ENCODE results near the gene COX15. TPM values are rescaled to one million over a fixed set of nuclear protein-coding genes. Genes with fewer than 3 reads are reported as not detected.

Gene COX15
- polyA plus RNA-seq, 1 donor (not counting 4 experiments of a cell fraction or from before 2014, with no cell fraction given) = 27.1 TPM

DNA sequence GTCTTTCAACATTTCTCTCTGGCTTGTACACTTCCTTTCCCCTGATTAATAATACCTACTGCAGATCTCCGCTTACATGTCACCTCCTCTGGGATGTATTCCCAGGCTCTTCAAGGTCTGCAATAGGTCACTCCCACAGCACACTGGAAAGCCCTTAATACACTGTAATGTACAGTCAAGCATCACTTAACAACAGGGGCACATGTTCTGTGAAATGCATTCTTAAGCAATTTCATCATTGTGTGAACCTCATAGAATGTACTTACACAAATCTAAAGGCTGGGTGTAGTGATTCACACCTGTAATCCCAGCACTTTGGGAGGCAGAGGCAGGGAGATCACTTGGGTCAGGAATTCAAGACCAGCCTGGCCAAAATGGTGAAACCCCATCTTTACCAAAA is 1.9 kb downstream of the COX15 start:
- Histone ChIP-seq H4K20me1 (ENCODE audit: control insufficient read depth, extremely low read depth, insufficient read depth, low read length) (no peaks in the 10 kb centered on the region), H3K27me3 (ENCODE audit: control insufficient read depth, extremely low read depth, insufficient read depth, low read length) (no peaks in the 10 kb centered on the region), H3K4me2 (ENCODE audit: control insufficient read depth, extremely low read depth, insufficient read depth, low read depth, low read length) (no peak overlapping the region), H3K9me1 (ENCODE audit: control insufficient read depth, extremely low read depth, insufficient read depth, low read length) (peaks cover 5% of the 10 kb centered on the region), H3K27ac (ENCODE audit: control insufficient read depth, insufficient read depth, low read length) (peak overlapping the region; percentile 28), H3K9me3 (ENCODE audit: control insufficient read depth, low read depth, low read length) (no peaks in the 10 kb centered on the region), H3K4me1 (ENCODE audit: control insufficient read depth, extremely low read depth, insufficient read depth, low read length) (peaks cover 19% of the 10 kb centered on the region), H2AFZ (ENCODE audit: control insufficient read depth, low read length) (no peak overlapping the region), H3K9ac (ENCODE audit: control insufficient read depth, extremely low read depth, insufficient read depth, low read length) (no peak overlapping the region), H3K36me3 (ENCODE audit: control insufficient read depth in 2 of 2, extremely low read depth in 1 of 2, insufficient read depth in 2 of 2, low read length in 2 of 2) (peaks cover 9 to 13% of the 10 kb centered on the region in 2 experiments), H3K79me2 (ENCODE audit: control insufficient read depth, insufficient read depth, low read length) (peaks cover 20% of the 10 kb centered on the region), H3K4me3 (ENCODE audit: control insufficient read depth in 2 of 3, extremely low read depth in 1 of 3, insufficient read depth in 2 of 3, low read depth in 1 of 3, low read length in 3 of 3) (no peak overlapping the region)
- FAIRE-seq = no peak
- TF ChIP-seq, protein P1, sequence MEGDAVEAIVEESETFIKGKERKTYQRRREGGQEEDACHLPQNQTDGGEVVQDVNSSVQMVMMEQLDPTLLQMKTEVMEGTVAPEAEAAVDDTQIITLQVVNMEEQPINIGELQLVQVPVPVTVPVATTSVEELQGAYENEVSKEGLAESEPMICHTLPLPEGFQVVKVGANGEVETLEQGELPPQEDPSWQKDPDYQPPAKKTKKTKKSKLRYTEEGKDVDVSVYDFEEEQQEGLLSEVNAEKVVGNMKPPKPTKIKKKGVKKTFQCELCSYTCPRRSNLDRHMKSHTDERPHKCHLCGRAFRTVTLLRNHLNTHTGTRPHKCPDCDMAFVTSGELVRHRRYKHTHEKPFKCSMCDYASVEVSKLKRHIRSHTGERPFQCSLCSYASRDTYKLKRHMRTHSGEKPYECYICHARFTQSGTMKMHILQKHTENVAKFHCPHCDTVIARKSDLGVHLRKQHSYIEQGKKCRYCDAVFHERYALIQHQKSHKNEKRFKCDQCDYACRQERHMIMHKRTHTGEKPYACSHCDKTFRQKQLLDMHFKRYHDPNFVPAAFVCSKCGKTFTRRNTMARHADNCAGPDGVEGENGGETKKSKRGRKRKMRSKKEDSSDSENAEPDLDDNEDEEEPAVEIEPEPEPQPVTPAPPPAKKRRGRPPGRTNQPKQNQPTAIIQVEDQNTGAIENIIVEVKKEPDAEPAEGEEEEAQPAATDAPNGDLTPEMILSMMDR (optimal IDR thresholded peaks at IDR 0.05 in 1 of 3, IDR thresholded peaks at IDR 0.05 in 1 of 3, conservative IDR thresholded peaks at IDR 0.05 in 1 of 3; ENCODE audit: extremely low read depth in 1 of 3, insufficient read depth in 2 of 3, low read length in 3 of 3) = no peak
- dilution Hi-C loops (cut with MboI; ENCODE audit: extremely low pct_ligation_motif_present, low sequenced_read_pairs) = no loop called here
- peak; percentile 35 for DNase-seq (ENCODE audit: low read depth, low spot score)

DNA sequence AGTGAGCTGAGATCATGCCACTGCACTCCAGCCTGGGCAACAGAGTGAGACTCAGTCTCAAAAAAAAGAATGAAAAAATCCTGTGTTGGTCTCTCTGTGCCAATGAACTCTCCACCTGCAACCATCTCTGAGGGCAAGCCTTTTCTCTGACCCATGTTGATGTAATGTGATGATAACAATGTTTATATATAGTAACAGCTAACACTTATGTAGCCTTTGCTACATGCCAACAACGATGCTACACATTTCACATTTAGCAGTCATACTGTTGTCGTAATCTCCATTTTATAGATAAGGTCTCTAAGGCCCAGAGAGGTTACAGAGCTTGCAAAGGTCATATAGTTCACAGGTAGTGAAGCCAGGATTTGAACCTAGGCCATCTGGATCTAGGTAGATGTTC is 11.5 kb downstream of the COX15 start:
- Histone ChIP-seq H3K36me3 (ENCODE audit: control insufficient read depth in 2 of 2, extremely low read depth in 1 of 2, insufficient read depth in 2 of 2, low read length in 2 of 2) (peaks cover 18 to 35% of the 10 kb centered on the region in 2 experiments), H3K27ac (ENCODE audit: control insufficient read depth, insufficient read depth, low read length) (no peak overlapping the region), H3K27me3 (ENCODE audit: control insufficient read depth, extremely low read depth, insufficient read depth, low read length) (no peaks in the 10 kb centered on the region), H3K4me3 (ENCODE audit: control insufficient read depth in 2 of 3, extremely low read depth in 1 of 3, insufficient read depth in 2 of 3, low read depth in 1 of 3, low read length in 3 of 3) (no peak overlapping the region), H3K9me3 (ENCODE audit: control insufficient read depth, low read depth, low read length) (no peaks in the 10 kb centered on the region), H3K4me2 (ENCODE audit: control insufficient read depth, extremely low read depth, insufficient read depth, low read depth, low read length) (no peak overlapping the region), H3K9me1 (ENCODE audit: control insufficient read depth, extremely low read depth, insufficient read depth, low read length) (no peaks in the 10 kb centered on the region), H3K4me1 (ENCODE audit: control insufficient read depth, extremely low read depth, insufficient read depth, low read length) (no peaks in the 10 kb centered on the region), H2AFZ (ENCODE audit: control insufficient read depth, low read length) (no peak overlapping the region), H4K20me1 (ENCODE audit: control insufficient read depth, extremely low read depth, insufficient read depth, low read length) (no peaks in the 10 kb centered on the region), H3K79me2 (ENCODE audit: control insufficient read depth, insufficient read depth, low read length) (no peaks in the 10 kb centered on the region), H3K9ac (ENCODE audit: control insufficient read depth, extremely low read depth, insufficient read depth, low read length) (no peak overlapping the region)
- no peak for TF ChIP-seq EZH2 (IDR thresholded peaks at IDR 0.05; ENCODE audit: low read length)
- TF ChIP-seq, protein P1 (optimal IDR thresholded peaks at IDR 0.05 in 1 of 3, IDR thresholded peaks at IDR 0.05 in 1 of 3, conservative IDR thresholded peaks at IDR 0.05 in 1 of 3; ENCODE audit: extremely low read depth in 1 of 3, insufficient read depth in 2 of 3, low read length in 3 of 3) = no peak
- dilution Hi-C loops (cut with MboI; ENCODE audit: extremely low pct_ligation_motif_present, low sequenced_read_pairs) = no loop called here
- no peak for FAIRE-seq
- no peak for DNase-seq (ENCODE audit: low read depth, low spot score)

Data from keratinocyte (primary cell).